HepG2 (cell line): ENCODE measurements around the gene C1QL4. TPM values are rescaled to one million over a fixed set of nuclear protein-coding genes. Genes with fewer than 3 reads are reported as not detected.

Source experiments
- ATAC-seq: fragments of 200-7000 bp; cut with Tn5 transposase; 3 replicates; pipeline ENCODE4 v1.9.1; 2020; ENCODE audit warnings: mild to moderate bottlenecking, moderate library complexity
- BruUV-seq: library from RNA; stranded (reverse); fragments of 400-500 nt; replicated peaks from 2 replicates; lab custom pipeline; 2021; lab: Mats Ljungman, UMichigan
- CTCF ChIA-PET: fragments of 300-600 bp; formaldehyde crosslinking; extraction: SDS; loops from one replicate; lab custom pipeline; 2021; ENCODE audit warnings: low total read pairs, inconsistent platforms, low intra/inter-chr PET ratio; lab: Yijun Ruan, JAX
- POLR2A ChIA-PET: fragments of 350-600 bp; sonication (Branson Sonifier 250); formaldehyde crosslinking; loops from one replicate; lab custom pipeline; 2020; ENCODE audit warnings: antibody characterized with exemption, inconsistent platforms; lab: Yijun Ruan, JAX
- DNase-seq: peaks from one replicate; pipeline ENCODE4 v3.0.0-alpha.2; 2015; ENCODE audit warnings: low spot score
- FAIRE-seq: peaks from 3 replicates; lab custom pipeline; 2011; peaks lifted over from hg19 to GRCh38; lab: Jason Lieb, UNC
- H2AFZ ChIP-seq: one replicate; pipeline ENCODE4 v1.6.1; 2011; ENCODE audit warnings: low read length, inconsistent platforms
- H3K27ac ChIP-seq: fragments of 300-600 bp; 3 replicates; pipeline ENCODE4 v1.8.0; 2011; ENCODE audit warnings: mixed run types, mild to moderate bottlenecking, mixed read lengths, low read length, inconsistent platforms; ENCODE audit not compliant: insufficient read depth; ENCODE audit errors: extremely low read length
- H3K27me3 ChIP-seq, 2 experiments: fragments of 200-600 bp in 1 of 2; 2 replicates in 1 of 2; 3 replicates in 1 of 2; pipeline versions ENCODE4 v1.6.0 to v1.8.0; 2011; ENCODE audit warnings: low read length in 2 of 2, mild to moderate bottlenecking in 2 of 2, moderate library complexity in 2 of 2, inconsistent platforms in 1 of 2; ENCODE audit not compliant: insufficient read depth in 2 of 2, control insufficient read depth in 1 of 2
- H3K36me3 ChIP-seq, 2 experiments: fragments of 200-600 bp in 1 of 2; replicated peaks in 1 of 2; 2 replicates in 1 of 2; 3 replicates in 1 of 2; pipeline versions ENCODE4 v1.5.1 to v1.8.0; 2011; ENCODE audit warnings: low read length in 2 of 2, inconsistent platforms in 1 of 2; ENCODE audit not compliant: insufficient read depth in 2 of 2, control insufficient read depth in 1 of 2
- H3K4me1 ChIP-seq: 2 replicates; pipeline ENCODE4 v1.5.1; 2012; ENCODE audit warnings: low read length, inconsistent platforms; ENCODE audit not compliant: insufficient read depth
- H3K4me2 ChIP-seq: 2 replicates; pipeline ENCODE4 v1.6.0; 2011; ENCODE audit warnings: low read depth, low read length, inconsistent platforms
- H3K4me3 ChIP-seq, 3 experiments: fragments of 200-600 bp in 1 of 3; sonication (generic), shearing (Covaris generic) in 1 of 3; replicated peaks in 1 of 3; 2 replicates each; pipeline ENCODE4 v1.5.1; 2011 to 2016; ENCODE audit warnings: low read length in 3 of 3, inconsistent platforms in 2 of 3, low read depth in 2 of 3, mild to moderate bottlenecking in 2 of 3, control low read depth in 1 of 3, mixed read lengths in 1 of 3; ENCODE audit not compliant: insufficient read depth in 1 of 3
- H3K79me2 ChIP-seq: one replicate; pipeline ENCODE4 v1.6.1; 2011; ENCODE audit warnings: low read length, inconsistent platforms; ENCODE audit not compliant: insufficient read depth
- H3K9ac ChIP-seq: 2 replicates; pipeline ENCODE4 v1.6.0; 2011; ENCODE audit warnings: mild to moderate bottlenecking, low read depth, low read length, inconsistent platforms; ENCODE audit not compliant: insufficient read depth
- H3K9me3 ChIP-seq: 2 replicates; pipeline ENCODE4 v1.5.1; 2012; ENCODE audit warnings: mild to moderate bottlenecking, low read length
- H4K20me1 ChIP-seq: 2 replicates; pipeline ENCODE4 v1.6.0; 2011; ENCODE audit warnings: inconsistent platforms, mild to moderate bottlenecking, low read length, moderate library complexity; ENCODE audit not compliant: insufficient read depth
- ATF2 ChIP-seq: sonication (generic); formaldehyde crosslinking; IDR thresholded peaks from 2 replicates; pipeline ENCODE4 v1.4.0; 2020; ENCODE audit warnings: missing genetic modification reagents
- KLF12 ChIP-seq: sonication (generic); formaldehyde crosslinking; IDR thresholded peaks from 2 replicates; pipeline ENCODE4 v1.4.0; 2020; ENCODE audit warnings: missing genetic modification reagents, borderline replicate concordance
- MAZ ChIP-seq, 2 experiments: sonication (generic) in 1 of 2; formaldehyde crosslinking in 1 of 2; IDR thresholded peaks; 2 replicates each; pipeline versions ENCODE4 v1.5.0 to v1.6.1; 2012 to 2020; ENCODE audit warnings: low read depth in 2 of 2, mild to moderate bottlenecking in 2 of 2, borderline replicate concordance in 1 of 2, improper control_type of control experiment in 1 of 2, low read length in 1 of 2, missing genetic modification reagents in 1 of 2, moderate library complexity in 1 of 2
- SSRP1 ChIP-seq: IDR thresholded peaks from 2 replicates; pipeline ENCODE4 v1.6.1; 2016; ENCODE audit warnings: control low read depth
- ZBTB7B ChIP-seq: sonication (generic); formaldehyde crosslinking; IDR thresholded peaks from 2 replicates; pipeline ENCODE4 v1.4.0; 2020; ENCODE audit warnings: missing genetic modification reagents
- ZHX2 ChIP-seq, 2 experiments: sonication (generic) in 1 of 2; formaldehyde crosslinking in 1 of 2; IDR thresholded peaks; 2 replicates each; pipeline versions ENCODE4 v1.6.1 to v1.9.0; 2014 to 2022; ENCODE audit warnings: antibody characterized with exemption in 1 of 2, borderline replicate concordance in 1 of 2, inconsistent platforms in 1 of 2, low read depth in 1 of 2, missing genetic modification reagents in 1 of 2
- ZNF33A ChIP-seq: sonication (generic); formaldehyde crosslinking; IDR thresholded peaks from 2 replicates; pipeline ENCODE4 v1.5.1; 2020; ENCODE audit warnings: missing genetic modification reagents, mild to moderate bottlenecking, moderate library complexity, borderline replicate concordance
- ZNF468 ChIP-seq: sonication (generic); formaldehyde crosslinking; IDR thresholded peaks from 2 replicates; pipeline ENCODE4 v1.8.0; 2022; ENCODE audit warnings: mild to moderate bottlenecking, moderate library complexity, missing genetic modification reagents
- WGBS: methylation state at CpG from one replicate; pipeline ENCODE4 v1.1.6; 2017; ENCODE audit warnings: low lambda C conversion rate; 5-methylcytosine and 5-hydroxymethylcytosine counted together
- in situ Hi-C: cut with HindIII; loops from 2 replicates; pipeline ENCODE4 v1.10.0; 2017; ENCODE audit warnings: low pct_unique_long_range_greater_than_20kb; ENCODE audit not compliant: extremely low pct_ligation_motif_present
- intact Hi-C: fragments of 100-400 bp; cut with micrococcal nuclease; formaldehyde crosslinking; loops from one replicate; pipeline ENCODE4 v1.10.0; 2022; ENCODE audit not compliant: unreplicated experiment
- polyA plus RNA-seq, 8 experiments: library from polyadenylated mRNA; depleted of rRNA in 3 of 8; stranded (reverse) in 7 of 8; unstranded in 1 of 8; fragments of >200 nt; fragmentation: Illumina TruSeq in 4 of 8; extraction: Trizol in 4 of 8; gene quantifications; 2 replicates each; pipeline versions ENCODE4 v1.2.1 to v1.2.3, GENCODE V29; 2011 to 2016; ENCODE audit warnings: low read depth in 4 of 8, missing spikeins in 1 of 8, mixed read lengths in 1 of 8; ENCODE audit not compliant: insufficient read depth in 1 of 8
- total RNA-seq, 5 experiments: library from RNA; depleted of rRNA; stranded (reverse); fragments of >200 nt; fragmentation: Illumina TruSeq; extraction: Trizol; gene quantifications; 2 replicates each; pipeline ENCODE4 v1.2.3, GENCODE V29; 2016; ENCODE audit warnings: low read depth in 1 of 5
- TF ChIP-seq, protein P1 (sequence below): sonication (generic); formaldehyde crosslinking; IDR thresholded peaks from 2 replicates; pipeline ENCODE4 v1.4.0; 2020; ENCODE audit warnings: missing genetic modification reagents, mild to moderate bottlenecking, borderline replicate concordance
- TF ChIP-seq, protein P2 (sequence below): sonication (generic); formaldehyde crosslinking; IDR thresholded peaks from 2 replicates; pipeline ENCODE4 v1.9.0; 2022; ENCODE audit warnings: low read depth, missing genetic modification reagents

Gene C1QL4
- total and polyA plus RNA-seq, 2 of the 13 experiments (the other 11 are each of a cell fraction or from before 2014, with no cell fraction given), result 0.03 TPM; not detected in 1

- Histone ChIP-seq H3K4me3 (no peak overlapping the region), H2AFZ (no peak overlapping the region), H3K36me3 (peaks cover 6 to 23% of the 10 kb centered on the region in 2 experiments; a peak in 4 of 5 replicates), H3K4me2 (no peak overlapping the region), H3K27me3 (peaks cover 0 to 19% of the 10 kb centered on the region in 2 experiments; a peak in 3 of 5 replicates), H3K27ac (no peak overlapping the region), H3K9me3 (no peaks in the 10 kb centered on the region), H3K4me1 (peaks cover 27% of the 10 kb centered on the region), H3K9ac (no peak overlapping the region), H4K20me1 (no peaks in the 10 kb centered on the region), H3K79me2 (no peaks in the 10 kb centered on the region)
- 94% methylated on average over 17 of the region's 17 CpGs for WGBS
- ChIA-PET POLR2A (interaction anchor here (1.3 to 2.3 kb wide), 3 partner anchors 9 to 16 kb away, joined by 7 to 18 read pairs (median 18); partner anchors contain the start of genes DNAJC22 and TROAP), CTCF (interaction anchor here (1.4 to 2.4 kb wide), 4 partner anchors 10 to 182 kb away, joined by 3 to 56 read pairs (median 20); no protein-coding TSS in a partner anchor)
- TF ChIP-seq SSRP1 (CRISPR knock-in tag) (no peak), KLF12 (CRISPR knock-in tag) (no peak), MAZ (IDR thresholded peaks at IDR 0.05; ENCODE audit: borderline replicate concordance, low read depth, low read length) (no peak), MAZ (CRISPR knock-in tag; IDR thresholded peaks at IDR 0.05; ENCODE audit: low read depth) (no peak), ZHX2 (IDR thresholded peaks at IDR 0.05; ENCODE audit: low read depth) (no peak), ZHX2 (CRISPR knock-in tag; IDR thresholded peaks at IDR 0.05; ENCODE audit: borderline replicate concordance) (no peak), ZNF33A (CRISPR knock-in tag) (no peak), ZBTB7B (no peak), ZNF468 (CRISPR knock-in tag) (no peak), ATF2 (CRISPR knock-in tag) (no peak)
- TF ChIP-seq, protein P1, sequence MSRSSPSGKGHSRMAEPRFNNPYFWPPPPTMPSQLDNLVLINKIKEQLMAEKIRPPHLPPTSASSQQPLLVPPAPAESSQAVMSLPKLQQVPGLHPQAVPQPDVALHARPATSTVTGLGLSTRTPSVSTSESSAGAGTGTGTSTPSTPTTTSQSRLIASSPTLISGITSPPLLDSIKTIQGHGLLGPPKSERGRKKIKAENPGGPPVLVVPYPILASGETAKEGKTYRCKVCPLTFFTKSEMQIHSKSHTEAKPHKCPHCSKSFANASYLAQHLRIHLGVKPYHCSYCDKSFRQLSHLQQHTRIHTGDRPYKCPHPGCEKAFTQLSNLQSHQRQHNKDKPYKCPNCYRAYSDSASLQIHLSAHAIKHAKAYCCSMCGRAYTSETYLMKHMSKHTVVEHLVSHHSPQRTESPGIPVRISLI (CRISPR knock-in tag), result no peak
- TF ChIP-seq, protein P2, sequence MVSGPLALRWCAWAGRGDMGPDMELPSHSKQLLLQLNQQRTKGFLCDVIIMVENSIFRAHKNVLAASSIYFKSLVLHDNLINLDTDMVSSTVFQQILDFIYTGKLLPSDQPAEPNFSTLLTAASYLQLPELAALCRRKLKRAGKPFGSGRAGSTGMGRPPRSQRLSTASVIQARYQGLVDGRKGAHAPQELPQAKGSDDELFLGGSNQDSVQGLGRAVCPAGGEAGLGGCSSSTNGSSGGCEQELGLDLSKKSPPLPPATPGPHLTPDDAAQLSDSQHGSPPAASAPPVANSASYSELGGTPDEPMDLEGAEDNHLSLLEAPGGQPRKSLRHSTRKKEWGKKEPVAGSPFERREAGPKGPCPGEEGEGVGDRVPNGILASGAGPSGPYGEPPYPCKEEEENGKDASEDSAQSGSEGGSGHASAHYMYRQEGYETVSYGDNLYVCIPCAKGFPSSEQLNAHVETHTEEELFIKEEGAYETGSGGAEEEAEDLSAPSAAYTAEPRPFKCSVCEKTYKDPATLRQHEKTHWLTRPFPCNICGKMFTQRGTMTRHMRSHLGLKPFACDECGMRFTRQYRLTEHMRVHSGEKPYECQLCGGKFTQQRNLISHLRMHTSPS, result no peak
- no peak for DNase-seq
- BruUV-seq, result no TSS peak
- in situ Hi-C loops (no loop called here), intact Hi-C loops (no loop called here)
- FAIRE-seq, result no peak
- no peak for ATAC-seq
Measured at GRCh38 chr12:49332441-49332861, 4.5 kb downstream of the C1QL4 start.
